Central memory CD4-positive, alpha-beta T cell (primary cell): ENCODE data around the gene CPNE2.

Experiments used
- DNase-seq: peaks from one replicate; pipeline ENCODE4 v3.0.0; 2022

The CPNE2 gene

DNA sequence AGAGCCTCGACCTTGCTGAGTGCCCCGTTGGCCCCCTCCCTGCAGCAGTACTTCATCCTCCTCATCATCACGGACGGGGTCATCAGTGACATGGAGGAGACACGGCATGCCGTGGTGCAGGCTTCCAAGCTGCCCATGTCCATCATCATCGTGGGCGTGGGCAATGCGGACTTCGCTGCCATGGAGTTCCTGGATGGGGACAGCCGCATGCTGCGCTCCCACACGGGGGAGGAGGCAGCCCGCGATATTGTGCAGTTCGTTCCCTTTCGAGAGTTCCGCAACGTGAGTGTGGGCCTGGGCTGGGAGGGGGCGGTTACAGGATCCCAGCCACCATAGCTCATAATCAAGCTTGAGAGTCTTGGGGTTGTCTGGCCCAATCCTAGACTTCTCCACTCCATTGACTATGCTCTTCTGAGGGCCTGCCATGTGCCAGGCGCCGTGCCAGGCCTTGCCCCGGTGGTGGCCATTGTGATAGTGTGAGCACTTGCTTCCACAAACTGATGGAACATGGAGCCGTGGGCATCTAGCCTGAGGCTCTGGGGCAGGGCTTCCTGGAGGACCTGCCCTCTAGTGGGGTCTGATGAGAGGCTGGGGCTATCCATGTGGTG, 53.8 kb downstream of the CPNE2 start:
- no peak for DNase-seq

- DNase-seq, result no peak
Observed at GRCh38 chr16:57146735-57147134, 54.4 kb downstream of the CPNE2 start.

DNA sequence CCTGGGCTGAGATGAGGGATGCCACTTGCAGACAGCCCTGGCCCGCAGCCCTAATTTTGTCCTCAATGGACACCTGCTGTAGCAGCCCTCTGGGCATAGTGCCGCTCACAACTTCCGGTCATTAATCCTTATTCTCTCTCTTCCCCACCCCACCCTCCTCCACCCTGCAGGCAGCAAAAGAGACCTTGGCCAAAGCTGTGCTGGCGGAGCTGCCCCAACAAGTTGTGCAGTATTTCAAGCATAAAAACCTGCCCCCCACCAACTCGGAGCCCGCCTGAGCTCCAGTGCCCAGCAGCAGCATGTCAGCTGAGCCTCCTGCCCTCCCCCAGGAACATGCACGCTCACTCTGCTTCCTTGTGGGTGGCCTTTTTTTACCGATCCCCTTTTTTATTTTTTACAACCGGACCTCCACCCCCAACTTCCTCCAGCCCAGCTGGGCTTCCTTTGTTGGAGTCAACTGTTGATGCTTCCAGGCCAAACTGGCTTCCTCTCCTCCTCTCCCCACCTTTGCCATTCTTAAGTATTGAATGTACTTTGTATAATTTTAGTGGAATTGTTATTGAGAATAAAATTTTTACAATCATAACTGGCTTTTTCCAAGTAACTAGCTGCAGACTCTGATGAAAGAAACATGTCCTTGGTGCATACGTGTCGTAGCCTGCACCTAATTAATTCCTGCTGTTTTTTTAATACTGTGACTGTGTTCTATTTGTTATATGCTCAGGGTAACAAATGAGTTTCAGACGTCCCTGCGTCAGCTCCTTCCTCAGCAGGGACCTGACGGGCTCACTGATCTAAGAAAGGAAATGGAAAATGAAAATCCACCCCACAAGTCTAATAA, 55.2 kb downstream of the CPNE2 start:
- DNase-seq, result no peak

GRCh38 chr16:57148481-57148880, 56.1 kb downstream of the CPNE2 start:
- no peak for DNase-seq

DNA sequence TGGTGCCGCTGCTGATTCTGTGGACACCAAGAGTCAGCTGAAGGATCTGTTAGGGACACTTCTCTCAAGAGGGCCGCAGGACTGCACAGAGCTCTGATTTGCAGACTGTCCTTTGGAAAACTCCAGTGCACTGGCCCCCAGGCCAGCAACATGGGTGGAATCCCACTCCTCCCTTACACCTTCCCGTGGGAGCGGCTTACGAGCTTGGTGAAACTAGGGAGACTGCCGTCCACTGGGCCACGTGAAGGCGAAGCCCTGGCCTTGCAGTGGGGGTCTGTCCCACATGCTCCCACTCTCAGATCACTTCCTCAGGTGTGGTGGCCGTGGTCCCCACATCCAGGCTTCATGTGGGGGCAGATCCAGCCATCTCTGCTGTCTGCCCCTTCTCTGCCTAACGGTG, 57.0 kb downstream of the CPNE2 start:
- DNase-seq, result no peak

- DNase-seq, result no peak
Observed at GRCh38 chr16:57150682-57151330, 58.4 kb downstream of the CPNE2 start.

GRCh38 chr16:57151369-57151768, 59.0 kb downstream of the CPNE2 start:
- no peak for DNase-seq

DNA sequence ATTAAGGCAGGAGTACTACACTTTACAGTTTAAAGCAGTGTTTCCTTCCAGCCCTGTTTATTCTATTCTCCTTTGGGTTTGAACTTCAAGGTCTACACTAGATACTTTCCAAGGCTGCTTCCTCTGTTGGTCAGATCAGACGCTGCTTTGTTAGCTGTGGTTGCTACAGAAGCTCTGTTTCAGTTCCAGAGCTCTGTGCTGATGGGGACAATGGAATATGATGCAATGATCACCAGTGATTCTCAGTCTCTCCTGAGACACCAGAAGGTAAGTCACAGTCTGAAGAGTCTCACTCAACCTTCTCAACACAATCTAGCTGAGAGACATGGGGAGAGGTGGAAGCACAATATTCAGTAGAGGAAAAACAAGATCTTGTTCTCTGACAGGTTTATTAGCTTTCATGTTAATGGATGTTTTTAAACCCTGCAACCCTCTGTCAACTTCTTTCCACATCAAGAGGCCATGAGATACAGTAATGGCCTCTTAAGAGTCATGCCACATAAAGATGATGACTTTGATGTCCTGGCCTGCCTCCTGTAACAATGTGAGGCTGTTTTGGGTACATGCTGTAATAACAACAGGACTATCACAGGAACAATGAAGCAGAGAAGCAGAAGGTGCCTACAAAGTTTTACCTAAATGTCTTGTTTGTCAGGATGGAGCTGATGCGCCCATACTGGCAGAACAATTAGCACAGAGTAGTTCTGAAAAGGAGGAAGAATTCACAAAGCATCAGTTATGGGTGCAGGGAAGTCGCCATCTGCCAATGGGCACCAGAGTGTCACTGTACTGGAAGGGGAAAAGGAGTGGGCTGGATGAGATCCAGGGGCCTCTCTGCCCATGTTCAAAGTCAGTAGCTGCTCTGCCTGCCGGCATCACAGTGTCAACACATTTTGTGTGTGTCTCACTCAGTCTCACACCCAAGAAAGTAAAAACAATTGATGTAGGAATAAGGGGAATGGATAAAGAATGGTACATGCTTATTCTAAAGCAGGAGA, 60.0 kb downstream of the CPNE2 start:
- no peak for DNase-seq

DNA sequence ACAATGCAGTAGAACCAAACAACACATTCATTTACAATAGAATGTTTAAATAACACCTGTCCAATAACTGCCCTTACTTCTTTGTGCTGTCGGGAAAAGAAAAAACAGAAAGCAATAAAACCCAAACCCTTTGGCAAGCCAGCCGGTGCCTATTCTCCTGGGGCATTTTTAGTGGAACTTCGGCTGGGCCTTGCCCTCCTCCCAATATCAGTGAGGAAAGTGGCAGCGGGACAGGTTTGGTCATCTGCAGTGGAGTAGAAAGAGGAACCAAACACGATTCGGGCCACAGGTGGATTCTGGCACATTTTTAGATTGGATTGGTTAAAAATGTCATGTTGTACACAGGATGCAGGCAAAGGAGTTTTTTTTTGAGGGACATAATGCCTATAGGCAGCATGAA, 61.5 kb downstream of the CPNE2 start:
- no peak for DNase-seq

DNA sequence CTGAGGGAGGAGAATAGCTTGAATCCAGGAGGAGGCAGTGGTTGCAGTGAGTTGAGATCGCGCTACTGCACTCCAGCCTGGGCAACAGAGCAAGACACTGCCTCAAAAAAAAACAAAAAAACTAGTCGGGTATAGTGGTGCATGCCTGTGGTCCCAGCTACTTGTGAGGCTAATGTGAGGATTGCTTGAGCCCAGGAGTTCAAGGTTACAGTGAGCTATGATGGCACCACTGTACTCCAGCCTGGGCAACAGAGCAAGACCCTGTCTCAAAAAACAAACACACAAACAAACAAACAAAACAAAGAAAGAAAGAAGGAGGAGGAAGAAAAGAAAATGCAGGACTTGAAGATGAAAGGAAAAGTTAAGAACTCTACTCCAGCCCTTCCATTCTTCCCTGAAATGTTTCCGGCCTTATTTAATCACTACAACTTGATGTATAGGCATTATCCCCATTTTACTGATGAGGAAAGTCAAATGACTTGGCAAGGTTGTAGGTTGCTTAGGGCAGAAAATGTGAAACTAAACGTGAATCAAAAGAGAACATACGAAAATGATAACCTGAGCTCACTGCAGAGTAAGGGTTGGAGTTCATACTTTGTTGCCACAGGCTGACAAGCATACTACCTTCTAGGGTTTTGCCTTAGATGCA, 63.4 kb downstream of the CPNE2 start:
- DNase-seq, result no peak

GRCh38 chr16:57156351-57156703, 63.9 kb downstream of the CPNE2 start:
- no peak for DNase-seq

- DNase-seq, result no peak
Observed at GRCh38 chr16:57157533-57157932, 65.2 kb downstream of the CPNE2 start.

GRCh38 chr16:57159447-57159846, 67.1 kb downstream of the CPNE2 start:
- DNase-seq, result no peak

GRCh38 chr16:57163842-57164241, 71.5 kb downstream of the CPNE2 start:
- DNase-seq, result no peak

DNA sequence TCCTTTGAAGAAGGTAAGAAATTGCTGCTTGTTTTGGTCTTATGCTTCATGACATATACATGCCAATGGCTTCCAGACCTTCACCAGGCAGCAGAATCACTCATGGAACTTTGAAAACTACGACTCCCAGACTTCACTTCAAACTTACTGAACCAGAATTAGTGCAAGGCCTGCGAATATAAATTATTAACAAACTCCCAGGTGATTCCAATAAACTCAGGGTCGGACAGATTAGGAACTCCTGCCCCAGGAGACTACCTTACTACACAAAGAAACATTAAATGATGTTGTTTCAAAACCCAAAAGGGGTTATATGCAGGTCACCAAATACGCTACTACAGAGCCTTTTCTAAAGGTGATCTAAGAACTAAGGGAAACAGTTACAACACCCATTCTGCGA, 73.1 kb downstream of the CPNE2 start:
- no peak for DNase-seq

GRCh38 chr16:57165938-57166337, 73.6 kb downstream of the CPNE2 start:
- no peak for DNase-seq

- DNase-seq, result no peak
Observed at GRCh38 chr16:57166451-57166850, 74.1 kb downstream of the CPNE2 start.

DNA sequence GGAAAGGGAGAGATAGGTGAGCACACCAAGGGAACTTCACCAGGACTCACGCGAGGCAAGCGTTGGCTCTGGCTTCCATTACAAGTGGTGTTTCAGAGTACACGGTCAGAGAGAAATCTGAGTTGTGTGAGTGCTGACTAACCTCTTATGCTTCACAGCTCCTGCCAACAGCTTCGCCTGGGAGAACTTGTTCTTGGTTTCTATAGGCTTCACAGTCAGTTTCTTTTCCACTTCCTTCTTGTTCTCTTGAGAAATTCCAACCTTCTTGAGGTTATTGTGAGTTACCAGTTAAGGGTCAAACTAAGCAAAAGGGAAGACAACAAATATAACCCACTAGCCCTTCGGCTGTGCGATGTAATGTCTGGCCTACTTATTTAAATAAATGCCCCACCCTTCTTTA, 74.6 kb downstream of the CPNE2 start:
- DNase-seq, result no peak

- DNase-seq, result no peak
Observed at GRCh38 chr16:57167538-57167937, 75.2 kb downstream of the CPNE2 start.

GRCh38 chr16:57167953-57168352, 75.6 kb downstream of the CPNE2 start:
- DNase-seq, result peak; percentile 59

GRCh38 chr16:57169327-57169726, 76.9 kb downstream of the CPNE2 start:
- DNase-seq, result no peak

DNA sequence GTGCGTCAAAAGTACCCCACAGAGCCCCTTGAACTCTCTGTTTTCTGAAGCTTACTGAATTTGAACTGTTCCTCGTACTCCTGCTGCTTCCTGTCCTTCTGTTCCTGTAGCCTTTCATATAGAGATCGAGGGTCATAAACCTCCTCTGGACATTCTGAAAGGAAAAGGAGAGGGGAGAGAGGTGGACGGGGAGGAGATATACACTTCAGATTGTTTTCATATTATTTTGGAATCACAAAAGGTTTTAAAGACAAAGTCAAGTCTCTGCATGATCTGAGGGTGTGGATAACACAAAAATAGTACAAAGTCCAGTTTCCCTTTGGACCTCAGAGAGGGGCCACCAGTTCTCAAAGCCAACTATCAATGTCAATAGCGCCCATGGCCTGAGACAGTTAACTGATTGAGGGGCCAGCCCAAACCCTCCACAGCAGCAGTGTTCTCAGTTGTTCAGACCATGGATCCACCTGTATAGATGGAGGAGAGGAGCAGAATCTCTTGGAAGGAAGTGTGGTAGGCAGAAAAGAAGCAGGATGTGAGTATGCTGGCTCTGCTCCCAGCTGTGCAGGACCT, 80.4 kb downstream of the CPNE2 start:
- DNase-seq, result no peak
